Measurements from ENCODE around the gene RPS6KA3. TPM values are rescaled to one million over a fixed set of nuclear protein-coding genes. Genes with fewer than 3 reads are reported as not detected.

RPS6KA3 gene
- total RNA-seq, 1 donor from 2014 or later: 50.9 TPM

- no peak for DNase-seq (ENCODE audit: low spot score)
- Mint-ChIP-seq H3K27me3 (ENCODE audit: unreplicated experiment) (peaks cover 2% of the 10 kb centered on the region), H3K4me3 (ENCODE audit: unreplicated experiment) (peak overlapping the region; percentile 33), H3K4me1 (ENCODE audit: unreplicated experiment) (peaks cover 42% of the 10 kb centered on the region), H3K27ac (ENCODE audit: unreplicated experiment) (peak overlapping the region; percentile 87), H3K9me3 (ENCODE audit: unreplicated experiment) (no peaks in the 10 kb centered on the region), H3K36me3 (ENCODE audit: low read depth, unreplicated experiment) (peaks cover 15% of the 10 kb centered on the region)
- TF ChIP-seq, protein P1, sequence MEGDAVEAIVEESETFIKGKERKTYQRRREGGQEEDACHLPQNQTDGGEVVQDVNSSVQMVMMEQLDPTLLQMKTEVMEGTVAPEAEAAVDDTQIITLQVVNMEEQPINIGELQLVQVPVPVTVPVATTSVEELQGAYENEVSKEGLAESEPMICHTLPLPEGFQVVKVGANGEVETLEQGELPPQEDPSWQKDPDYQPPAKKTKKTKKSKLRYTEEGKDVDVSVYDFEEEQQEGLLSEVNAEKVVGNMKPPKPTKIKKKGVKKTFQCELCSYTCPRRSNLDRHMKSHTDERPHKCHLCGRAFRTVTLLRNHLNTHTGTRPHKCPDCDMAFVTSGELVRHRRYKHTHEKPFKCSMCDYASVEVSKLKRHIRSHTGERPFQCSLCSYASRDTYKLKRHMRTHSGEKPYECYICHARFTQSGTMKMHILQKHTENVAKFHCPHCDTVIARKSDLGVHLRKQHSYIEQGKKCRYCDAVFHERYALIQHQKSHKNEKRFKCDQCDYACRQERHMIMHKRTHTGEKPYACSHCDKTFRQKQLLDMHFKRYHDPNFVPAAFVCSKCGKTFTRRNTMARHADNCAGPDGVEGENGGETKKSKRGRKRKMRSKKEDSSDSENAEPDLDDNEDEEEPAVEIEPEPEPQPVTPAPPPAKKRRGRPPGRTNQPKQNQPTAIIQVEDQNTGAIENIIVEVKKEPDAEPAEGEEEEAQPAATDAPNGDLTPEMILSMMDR (IDR thresholded peaks at IDR 0.05; ENCODE audit: unreplicated experiment): no peak
Measured at GRCh38 chrX:20211261-20211786, 55.4 kb downstream of the RPS6KA3 start.

DNA sequence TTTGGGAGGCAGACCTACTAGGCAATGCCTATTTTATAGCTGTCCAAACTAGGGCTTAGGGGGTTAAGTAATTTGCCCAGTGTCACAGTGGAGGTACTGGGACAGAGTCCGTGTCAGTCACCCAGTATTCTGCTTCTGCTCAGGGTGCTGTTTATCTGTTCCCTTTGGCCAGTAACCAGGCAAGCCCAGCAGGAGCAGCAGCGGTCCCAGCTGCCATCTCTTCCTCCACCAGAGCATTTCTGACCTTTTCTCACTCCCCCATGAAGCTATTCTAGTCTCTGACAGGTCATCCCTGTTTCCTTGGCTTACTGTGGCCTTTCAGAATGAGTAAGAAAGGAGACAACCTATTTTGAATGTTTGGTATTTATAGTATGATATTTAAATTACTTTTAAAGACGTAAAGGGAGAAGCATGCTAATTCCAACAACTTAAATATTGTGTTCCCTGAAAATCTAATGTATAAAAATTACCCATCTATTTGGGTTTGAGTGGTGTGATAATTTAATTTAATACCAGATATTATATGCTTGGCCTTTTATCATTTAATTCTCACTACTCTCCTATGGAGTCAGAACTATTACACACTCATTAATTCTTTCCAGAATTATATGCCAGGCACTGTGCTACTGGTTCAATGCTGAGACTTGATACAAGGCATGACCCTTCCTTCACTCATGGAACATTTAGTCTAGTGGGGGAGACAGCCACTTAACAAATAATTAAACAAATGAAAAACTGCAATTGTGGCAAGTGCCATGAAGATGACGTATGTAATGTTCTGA lies 60.6 kb downstream of the RPS6KA3 start:
- no peak overlapping the region for H3K27ac Mint-ChIP-seq (ENCODE audit: unreplicated experiment)
- peak overlapping the region; percentile 38 for H3K4me3 Mint-ChIP-seq (ENCODE audit: unreplicated experiment)
- TF ChIP-seq, protein P1 (IDR thresholded peaks at IDR 0.05; ENCODE audit: unreplicated experiment): no peak
- peaks cover 18% of the 10 kb centered on the region for H3K36me3 Mint-ChIP-seq (ENCODE audit: low read depth, unreplicated experiment)
- no peaks in the 10 kb centered on the region for H3K27me3 Mint-ChIP-seq (ENCODE audit: unreplicated experiment)
- DNase-seq (ENCODE audit: low spot score): no peak
- H3K4me1 Mint-ChIP-seq (ENCODE audit: unreplicated experiment): peaks cover 24% of the 10 kb centered on the region
- H3K9me3 Mint-ChIP-seq (ENCODE audit: unreplicated experiment): no peaks in the 10 kb centered on the region

- DNase-seq (ENCODE audit: low spot score): no peak
- TF ChIP-seq, protein P1 (IDR thresholded peaks at IDR 0.05; ENCODE audit: unreplicated experiment): no peak
- H3K9me3 Mint-ChIP-seq (ENCODE audit: unreplicated experiment): no peaks in the 10 kb centered on the region
- H3K27me3 Mint-ChIP-seq (ENCODE audit: unreplicated experiment): no peaks in the 10 kb centered on the region
- H3K36me3 Mint-ChIP-seq (ENCODE audit: low read depth, unreplicated experiment): peaks cover 18% of the 10 kb centered on the region
- peaks cover 20% of the 10 kb centered on the region for H3K4me1 Mint-ChIP-seq (ENCODE audit: unreplicated experiment)
- no peak overlapping the region for H3K27ac Mint-ChIP-seq (ENCODE audit: unreplicated experiment)
- no peak overlapping the region for H3K4me3 Mint-ChIP-seq (ENCODE audit: unreplicated experiment)
Measured at GRCh38 chrX:20204351-20204750, 62.4 kb downstream of the RPS6KA3 start.

DNA sequence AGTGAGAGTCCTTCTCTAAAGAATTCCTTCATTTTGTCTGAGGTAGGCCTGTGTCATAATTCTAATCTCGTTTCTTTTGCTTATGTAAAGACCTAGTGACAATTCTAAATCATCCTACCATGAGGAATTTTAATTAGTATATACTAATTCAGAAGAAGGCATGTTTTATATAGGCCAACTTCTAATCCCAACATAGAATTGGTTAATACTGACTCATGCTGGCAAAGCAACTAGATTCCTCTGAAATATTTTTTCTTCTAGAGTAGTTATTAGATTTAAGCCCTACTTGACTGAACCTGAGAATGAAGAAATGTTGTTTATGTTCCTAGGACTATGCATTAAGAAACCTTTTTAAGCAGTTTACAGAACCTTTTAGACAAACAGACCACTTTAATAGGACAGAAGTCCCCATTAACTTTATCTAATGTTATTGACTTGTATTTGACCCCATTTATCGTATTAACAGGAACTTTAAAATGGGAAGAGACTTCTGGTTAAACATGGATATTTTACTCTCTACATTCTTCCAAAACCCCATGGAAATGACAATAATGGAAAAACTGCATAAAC lies 69.0 kb downstream of the RPS6KA3 start:
- H3K27me3 Mint-ChIP-seq (ENCODE audit: unreplicated experiment): no peaks in the 10 kb centered on the region
- no peaks in the 10 kb centered on the region for H3K9me3 Mint-ChIP-seq (ENCODE audit: unreplicated experiment)
- H3K36me3 Mint-ChIP-seq (ENCODE audit: low read depth, unreplicated experiment): peaks cover 5% of the 10 kb centered on the region
- H3K4me1 Mint-ChIP-seq (ENCODE audit: unreplicated experiment): peaks cover 20% of the 10 kb centered on the region
- no peak for DNase-seq (ENCODE audit: low spot score)
- TF ChIP-seq, protein P1 (IDR thresholded peaks at IDR 0.05; ENCODE audit: unreplicated experiment): no peak
- H3K27ac Mint-ChIP-seq (ENCODE audit: unreplicated experiment): peak overlapping the region; percentile 50
- H3K4me3 Mint-ChIP-seq (ENCODE audit: unreplicated experiment): no peak overlapping the region

- Mint-ChIP-seq H3K4me3 (ENCODE audit: unreplicated experiment) (no peak overlapping the region), H3K9me3 (ENCODE audit: unreplicated experiment) (no peaks in the 10 kb centered on the region), H3K4me1 (ENCODE audit: unreplicated experiment) (no peaks in the 10 kb centered on the region), H3K36me3 (ENCODE audit: low read depth, unreplicated experiment) (peaks cover 16% of the 10 kb centered on the region), H3K27me3 (ENCODE audit: unreplicated experiment) (peaks cover 2% of the 10 kb centered on the region), H3K27ac (ENCODE audit: unreplicated experiment) (no peak overlapping the region)
- TF ChIP-seq, protein P1 (IDR thresholded peaks at IDR 0.05; ENCODE audit: unreplicated experiment): no peak
- DNase-seq (ENCODE audit: low spot score): no peak
Measured at GRCh38 chrX:20189171-20189570, 77.5 kb downstream of the RPS6KA3 start.
